NCI-H2107 (cell line): ENCODE measurements around the gene NDUFAF3.

Experiments used
- DNase-seq: peaks from one replicate; lab custom pipeline; 2025; lab: John Stamatoyannopoulos, UW

The NDUFAF3 gene

DNA sequence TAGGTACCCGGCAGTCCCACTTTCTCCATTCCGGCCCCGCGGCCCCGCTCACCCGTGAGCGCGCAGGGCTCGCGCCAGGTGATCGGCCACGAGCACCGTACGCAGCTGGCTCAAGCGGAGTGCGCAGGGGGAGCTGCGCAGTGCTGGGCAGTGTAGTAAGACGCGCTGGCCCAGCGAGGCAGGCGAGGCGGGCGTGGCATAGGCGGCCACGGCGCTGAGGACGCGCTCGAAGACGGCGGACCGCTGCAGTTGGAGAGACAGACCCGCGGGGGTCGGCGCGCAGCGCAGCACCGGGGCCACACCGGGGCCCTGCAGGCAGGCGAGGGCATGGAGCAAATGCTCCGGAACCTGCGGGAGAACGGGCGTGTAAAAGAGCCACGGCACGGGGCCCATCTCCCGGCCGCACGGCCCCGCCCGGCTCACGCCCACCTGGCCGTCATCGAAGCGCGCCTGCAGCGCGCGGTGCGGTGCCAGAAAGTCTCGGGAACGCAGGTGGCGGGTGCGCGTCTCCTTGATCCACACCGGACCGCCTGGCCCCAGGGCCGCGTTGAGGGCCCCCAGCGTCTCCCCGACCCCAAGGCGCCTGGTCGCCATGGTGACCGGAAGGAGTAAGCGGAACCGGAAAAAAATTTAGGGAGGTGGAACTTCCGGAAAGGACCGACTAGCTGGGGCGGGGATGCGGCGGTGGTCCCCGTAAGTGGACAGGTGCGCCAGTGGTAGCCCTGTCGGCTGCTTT is 3.8 kb upstream of the NDUFAF3 start, which contains the start of gene DALRD3:
Gene DALRD3 (minus strand): TSS at position 610 of the 736 bp plus-strand sequence. CDS start 16 bp downstream, at position 594.
- no peak for DNase-seq

DNA sequence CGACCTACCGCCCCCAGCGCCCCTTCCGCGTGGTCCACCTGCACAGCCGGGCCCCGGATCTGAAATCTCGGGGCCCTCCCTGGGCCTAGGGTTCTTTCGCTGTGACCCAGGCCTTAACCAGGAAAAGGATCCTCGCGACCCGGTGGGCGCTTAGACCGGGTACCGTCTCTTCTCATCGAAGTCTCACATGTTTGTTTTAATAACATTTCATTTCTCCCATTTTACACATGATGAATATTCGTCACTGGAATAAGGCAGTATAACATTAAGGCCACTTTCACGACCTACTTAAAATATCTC is 3.3 kb upstream of the NDUFAF3 start:
- DNase-seq: no peak

DNA sequence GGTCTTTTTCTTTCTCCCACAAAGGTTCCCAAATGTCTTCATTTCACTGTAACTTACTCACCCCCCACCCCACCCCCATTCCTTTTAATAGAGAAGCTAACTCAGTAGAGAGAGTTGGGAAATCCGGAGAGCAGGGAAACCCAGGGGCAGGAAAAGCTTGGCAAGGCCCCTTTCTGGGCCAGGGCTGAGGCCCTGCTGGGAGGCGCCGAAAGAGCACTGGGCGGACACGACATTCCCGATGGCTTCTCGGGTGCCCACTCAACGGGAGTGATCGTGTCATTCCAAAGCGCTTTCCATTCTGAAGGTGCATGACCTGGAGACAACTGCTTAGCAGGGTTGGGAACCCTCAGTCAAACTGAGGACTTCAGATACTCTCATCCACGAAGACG is 2.0 kb upstream of the NDUFAF3 start:
- no peak for DNase-seq

DNA sequence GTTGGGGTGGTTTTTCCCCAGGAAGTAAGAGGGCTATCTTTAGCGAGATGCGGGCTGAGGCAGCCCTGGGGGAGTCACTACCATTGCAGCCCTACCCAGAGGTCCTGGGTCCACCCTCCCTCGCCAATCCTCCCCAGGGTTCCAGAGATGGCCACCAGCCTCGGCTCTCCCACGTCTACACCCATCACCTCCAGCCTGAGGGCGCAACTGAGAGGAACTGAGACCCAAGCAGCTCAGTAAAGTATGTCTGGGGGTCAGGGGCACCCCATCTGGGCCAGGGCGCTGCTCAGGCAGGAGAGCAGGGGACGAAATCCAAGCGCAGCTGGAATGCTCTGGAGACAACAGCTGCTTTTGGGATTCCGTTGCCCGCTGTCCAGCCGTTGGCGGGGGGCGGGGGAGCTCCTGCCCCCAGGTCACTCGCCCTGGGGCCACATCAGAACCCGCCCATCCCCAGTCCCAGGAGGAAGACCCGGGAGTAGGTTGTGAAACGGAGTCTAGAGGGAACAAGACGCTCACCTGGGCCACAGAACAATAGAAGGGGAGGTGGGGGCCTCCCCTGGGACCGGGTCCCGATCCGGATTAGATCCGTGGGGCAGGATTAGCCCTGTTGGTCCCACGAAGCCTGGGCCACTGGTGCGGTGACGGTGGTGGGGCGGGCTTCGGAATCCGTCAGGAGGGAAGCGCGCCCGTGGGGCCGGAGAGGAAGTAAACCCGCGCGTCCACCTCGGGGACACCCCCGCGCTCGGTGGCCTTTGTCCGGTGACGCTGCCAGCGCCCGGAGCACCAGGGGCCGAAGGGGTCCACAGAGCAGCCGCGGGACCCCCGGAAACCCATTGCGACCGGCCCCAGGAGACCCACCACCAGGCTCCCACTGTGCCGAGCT is 1.4 kb upstream of the NDUFAF3 start:
- DNase-seq: no peak

DNA sequence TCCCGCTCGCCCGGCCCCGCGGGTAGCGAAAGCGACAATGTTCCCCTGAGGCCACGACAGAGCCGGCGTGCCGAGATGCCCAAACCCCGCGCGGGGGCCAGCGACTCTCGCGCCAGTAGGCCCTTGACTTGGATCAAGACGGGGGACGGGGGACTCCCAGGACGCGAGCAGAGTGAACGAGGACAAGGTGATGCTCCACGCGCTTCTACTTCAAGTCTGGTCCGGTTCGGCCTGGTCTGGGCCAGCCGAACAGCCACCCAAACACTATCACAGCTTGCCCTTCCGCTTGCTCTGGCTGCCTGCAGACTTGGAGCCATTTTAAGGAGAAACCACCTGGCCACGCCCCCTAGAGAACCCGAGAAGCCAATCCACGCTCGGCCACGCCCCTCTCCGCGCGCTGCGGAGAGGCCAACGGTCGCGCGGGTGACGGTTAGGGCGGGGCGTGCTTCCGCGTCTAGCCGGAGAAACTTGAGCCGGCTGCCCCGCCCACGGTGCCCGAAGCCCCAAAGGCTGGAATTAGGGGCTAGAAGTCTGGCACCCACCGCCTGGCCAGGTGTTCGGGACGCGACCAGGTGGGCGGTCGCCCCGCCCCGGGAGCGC is 608 bp upstream of the NDUFAF3 start:
- peak; percentile 93 for DNase-seq

DNA sequence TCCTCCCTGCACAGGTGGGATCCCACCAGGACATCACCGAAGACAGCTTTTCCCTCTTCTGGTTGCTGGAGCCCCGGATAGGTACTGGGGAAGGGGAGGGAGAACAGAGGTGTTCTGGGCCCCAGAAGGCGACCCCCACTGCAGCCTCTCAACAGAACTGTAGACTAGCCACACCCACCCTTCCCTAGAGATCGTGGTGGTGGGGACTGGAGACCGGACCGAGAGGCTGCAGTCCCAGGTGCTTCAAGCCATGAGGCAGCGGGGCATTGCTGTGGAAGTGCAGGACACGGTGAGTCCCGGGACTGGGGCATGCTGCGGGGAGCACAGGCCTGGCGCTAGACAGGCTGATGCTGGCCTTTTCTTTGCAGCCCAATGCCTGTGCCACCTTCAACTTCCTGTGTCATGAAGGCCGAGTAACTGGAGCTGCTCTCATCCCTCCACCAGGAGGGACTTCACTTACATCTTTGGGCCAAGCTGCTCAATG is 809 bp downstream of the NDUFAF3 start:
- no peak for DNase-seq

DNA sequence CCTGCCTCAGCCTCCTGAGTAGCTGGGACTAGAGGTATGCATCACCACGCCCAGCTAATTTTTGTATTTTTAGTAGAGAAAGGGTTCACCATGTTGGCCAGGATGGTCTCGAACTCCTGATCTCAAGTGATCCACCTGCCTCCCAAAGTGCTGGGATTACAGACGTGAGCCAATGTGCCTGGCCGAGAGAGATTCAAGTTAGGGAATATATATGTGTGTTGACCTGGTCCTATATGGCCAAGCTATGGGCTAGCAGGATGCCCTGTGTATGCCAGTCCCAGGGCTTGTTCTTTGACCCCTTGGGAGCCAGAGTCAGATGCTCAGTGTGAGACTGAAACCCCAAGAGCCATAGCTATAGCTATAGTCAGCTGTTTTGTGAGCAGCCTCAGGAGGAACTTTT is 1.9 kb downstream of the NDUFAF3 start:
- DNase-seq: no peak

DNA sequence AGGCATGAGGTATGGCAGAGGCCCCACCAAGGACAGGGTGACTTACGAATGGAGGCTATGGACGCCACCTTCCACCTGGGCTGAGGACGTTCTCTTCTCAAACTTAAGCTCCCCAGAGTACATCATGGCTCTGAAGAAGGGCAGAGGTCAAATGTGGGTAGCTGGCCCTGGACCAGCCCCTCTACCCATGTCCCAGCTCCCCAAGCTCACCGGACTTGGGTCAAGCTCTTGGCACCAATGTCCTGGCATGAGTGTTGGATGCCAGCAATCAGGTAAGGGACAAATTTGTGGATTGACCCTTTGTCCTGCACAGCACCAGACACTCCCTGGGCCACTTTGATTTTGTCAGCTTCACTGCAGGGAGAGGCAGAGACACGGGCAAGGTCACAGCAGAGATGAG is 2.5 kb downstream of the NDUFAF3 start:
- no peak for DNase-seq

DNA sequence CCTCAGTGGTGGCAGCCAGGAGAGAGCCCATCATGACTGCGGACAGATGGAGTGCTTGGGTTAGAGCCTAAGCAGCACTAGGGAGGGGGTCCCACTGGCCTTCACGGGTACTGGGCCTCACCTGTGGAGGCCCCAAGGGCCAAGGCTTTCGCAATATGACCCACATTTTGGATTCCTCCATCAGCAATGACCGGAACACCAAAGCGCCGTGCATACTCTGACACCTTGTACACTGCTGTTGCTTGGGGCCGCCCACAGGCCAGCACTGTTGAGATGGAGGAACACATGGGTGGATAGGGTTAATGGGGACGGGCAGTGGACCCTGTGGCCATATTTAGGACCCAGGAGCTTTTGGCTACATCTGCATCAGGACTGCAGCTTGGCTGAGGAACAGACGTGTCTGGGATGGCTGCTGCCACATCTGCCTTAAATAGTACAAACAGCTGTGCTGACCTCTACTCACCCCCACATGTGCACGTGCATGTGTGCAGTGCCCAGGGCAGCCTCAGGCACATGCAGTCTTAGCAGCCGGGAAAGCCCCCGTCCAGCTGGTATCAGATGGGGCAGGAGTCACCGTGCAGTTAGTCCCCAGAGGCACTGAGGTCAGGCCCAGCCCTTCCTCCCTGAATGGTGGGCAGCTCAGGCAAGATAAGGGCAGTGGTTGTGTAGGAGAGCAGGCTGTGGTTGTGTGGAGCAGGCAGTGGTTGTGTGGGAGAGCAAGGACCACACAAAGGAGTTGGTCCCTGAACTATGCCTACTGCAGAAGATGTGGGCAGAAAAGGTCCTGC is 3.3 kb downstream of the NDUFAF3 start:
- DNase-seq: no peak

DNA sequence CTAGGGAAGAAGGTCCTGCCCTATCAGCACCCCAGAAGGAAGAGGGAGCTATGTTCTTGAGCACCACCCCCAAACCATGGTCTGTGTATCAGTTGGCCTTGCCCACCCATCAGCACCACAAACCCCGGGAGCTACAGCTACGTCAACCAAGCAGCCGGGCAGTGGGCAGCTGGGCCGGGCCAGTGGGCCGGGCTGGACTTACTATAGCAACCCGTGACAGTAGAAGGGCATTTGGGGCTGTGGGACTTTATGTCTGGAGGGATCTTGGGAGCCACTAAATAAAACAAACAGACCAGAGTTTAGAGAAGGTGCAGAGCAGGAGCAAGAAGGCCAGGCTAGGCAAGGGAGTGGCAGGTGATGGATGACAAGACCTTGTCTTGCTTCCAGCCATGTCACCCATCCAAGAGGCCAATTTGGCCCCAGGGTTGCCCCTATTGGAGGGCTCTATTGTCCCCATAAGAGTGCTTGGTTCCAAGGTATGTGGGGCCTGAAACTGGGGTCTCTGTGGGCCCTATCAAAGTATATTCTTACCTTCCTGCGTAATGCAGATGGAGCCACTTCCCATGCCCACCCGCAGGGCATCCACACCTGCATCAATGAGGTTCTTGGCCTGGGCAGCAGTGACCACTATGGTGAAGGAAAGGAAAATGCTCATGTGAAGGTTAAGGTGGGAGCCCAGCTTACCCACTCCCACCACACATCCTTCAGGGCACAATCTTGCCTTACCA is 4.0 kb downstream of the NDUFAF3 start:
- DNase-seq: no peak

DNA sequence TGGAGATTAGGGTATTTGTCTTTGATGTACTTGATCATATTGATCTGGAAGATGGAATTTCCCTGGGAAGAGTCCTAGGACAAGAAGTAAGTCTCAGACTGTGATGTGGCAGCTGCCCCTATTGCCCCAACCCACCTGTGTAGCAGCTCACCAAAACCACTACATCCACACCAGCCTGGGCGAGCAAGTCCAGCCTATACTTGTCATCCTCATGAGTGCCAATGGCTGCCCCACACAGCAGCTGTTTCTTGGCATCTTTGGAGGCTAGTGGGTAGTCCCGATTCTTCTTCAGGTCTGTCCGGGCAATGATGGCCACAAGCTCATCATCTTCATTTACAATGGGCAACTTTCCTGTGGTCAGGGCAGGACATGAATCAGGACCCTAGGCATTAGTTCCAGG is 4.6 kb downstream of the NDUFAF3 start:
- no peak for DNase-seq

DNA sequence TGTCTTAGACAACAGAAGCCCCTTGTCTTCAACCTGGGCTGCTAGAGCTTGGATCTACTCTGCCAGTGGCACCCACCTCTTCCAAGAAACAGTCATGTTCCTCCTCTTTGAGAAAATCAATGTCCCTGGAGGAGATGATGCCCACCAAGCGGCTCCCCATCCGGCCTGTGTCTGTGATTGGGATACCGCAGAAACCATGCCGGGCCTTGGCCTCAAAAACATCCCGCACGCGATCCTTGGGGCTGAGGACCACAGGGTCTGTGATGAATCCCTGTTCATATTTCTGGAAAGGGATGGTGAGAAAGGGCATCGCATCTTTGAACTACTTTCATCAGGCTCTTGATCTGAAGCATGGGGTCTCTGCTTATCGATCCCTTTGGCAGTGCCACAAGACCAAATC is 5.7 kb downstream of the NDUFAF3 start:
- DNase-seq: no peak

DNA sequence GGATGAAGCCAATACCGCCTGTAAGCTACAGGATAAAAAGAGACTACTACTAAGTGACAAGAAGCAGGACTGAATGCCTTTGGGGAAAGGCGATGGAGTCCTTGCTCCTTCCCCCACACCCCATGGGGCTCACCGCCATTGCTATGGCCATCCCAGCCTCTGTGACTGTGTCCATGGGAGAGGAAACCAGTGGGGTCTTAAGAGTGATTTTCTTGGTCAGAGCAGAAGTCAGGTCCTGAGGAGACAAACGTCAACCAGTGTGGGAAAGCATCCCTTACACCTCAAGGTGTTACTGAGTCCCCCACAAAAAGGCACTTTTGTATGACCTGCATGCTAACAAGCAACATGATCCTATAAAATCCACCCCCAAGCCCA is 6.4 kb downstream of the NDUFAF3 start:
- no peak for DNase-seq

DNA sequence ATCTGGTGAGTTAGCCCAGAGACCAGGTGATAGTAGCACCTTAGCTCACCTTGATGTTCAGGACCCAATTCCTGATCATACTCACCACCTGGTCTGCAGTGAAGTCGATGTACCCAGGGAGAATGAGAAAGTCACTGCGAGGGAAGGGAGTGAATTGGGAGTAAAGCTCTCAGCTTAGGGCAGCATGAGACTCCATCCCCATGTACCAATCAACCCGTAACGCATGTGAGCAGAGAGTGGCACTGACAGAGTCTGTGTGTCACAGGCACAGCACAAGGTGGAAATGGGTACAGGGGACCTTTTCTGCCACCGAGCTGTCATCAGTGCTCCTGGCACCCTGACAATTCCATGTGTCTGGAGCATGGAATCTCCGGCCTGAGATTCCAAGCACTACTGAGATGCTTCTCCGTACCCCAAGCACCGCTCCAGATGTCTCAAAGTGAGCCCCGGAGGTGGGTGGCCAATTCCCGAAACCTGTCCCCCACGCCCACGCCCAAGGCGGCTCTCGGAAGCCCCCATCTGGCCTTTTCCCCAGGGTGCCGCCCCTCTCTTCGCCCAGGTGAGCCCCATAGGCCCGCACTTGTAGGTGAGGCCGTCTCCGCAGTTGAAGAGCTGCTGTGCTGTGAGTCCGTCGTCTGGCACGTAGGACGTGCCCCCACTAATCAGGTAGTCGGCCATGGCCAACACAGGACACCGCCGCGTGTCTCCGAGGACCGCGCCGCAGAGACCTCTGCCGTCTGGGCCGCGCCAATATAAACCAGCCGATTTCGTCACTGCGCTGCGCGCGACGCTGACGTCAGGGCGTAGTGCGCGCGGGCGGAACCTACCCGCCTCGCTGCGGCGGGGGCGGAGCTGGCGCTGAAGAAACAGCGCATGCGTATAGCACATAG is 7.0 kb downstream of the NDUFAF3 start, which contains the start of gene IMPDH2:
Gene IMPDH2 (minus strand): TSS at position 726 of the 890 bp plus-strand sequence. CDS start 48 bp downstream, at position 678.
- peak; percentile 75 for DNase-seq

DNA sequence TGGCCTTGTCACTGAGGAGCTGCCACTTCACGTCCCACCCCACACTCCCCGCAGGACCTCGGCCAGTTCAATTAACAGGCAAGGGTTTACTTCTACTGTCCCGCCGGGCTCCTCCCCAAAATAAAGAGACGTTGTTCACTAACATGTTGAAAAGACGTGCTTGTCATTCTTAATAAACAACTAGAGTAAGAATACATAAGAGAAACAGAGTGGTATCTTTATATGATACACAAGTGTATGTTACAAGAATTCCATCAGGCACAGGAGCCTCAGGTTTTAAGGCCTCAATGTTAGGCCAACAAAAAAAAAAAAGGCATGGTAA is 7.6 kb downstream of the NDUFAF3 start:
- no peak for DNase-seq

DNA sequence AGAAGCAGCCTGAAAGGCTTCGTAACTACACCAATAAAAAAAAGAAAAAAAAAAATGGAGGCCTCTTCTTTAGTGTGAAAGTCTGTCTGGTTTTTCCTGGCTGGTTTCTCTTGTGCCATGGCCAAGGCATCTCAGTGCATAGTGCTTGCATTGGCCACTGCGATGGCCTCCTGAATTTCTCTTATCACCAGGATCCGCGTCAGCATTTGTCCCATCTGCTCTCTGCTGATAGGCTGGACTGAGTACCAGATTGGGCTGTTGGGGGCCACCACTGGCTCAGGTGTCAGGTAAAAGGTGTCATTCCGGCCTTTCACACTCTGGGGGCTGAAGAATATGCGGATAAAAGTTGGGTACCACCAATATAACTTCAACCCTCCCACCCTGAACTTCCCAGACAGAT is 8.4 kb downstream of the NDUFAF3 start:
- DNase-seq: no peak

DNA sequence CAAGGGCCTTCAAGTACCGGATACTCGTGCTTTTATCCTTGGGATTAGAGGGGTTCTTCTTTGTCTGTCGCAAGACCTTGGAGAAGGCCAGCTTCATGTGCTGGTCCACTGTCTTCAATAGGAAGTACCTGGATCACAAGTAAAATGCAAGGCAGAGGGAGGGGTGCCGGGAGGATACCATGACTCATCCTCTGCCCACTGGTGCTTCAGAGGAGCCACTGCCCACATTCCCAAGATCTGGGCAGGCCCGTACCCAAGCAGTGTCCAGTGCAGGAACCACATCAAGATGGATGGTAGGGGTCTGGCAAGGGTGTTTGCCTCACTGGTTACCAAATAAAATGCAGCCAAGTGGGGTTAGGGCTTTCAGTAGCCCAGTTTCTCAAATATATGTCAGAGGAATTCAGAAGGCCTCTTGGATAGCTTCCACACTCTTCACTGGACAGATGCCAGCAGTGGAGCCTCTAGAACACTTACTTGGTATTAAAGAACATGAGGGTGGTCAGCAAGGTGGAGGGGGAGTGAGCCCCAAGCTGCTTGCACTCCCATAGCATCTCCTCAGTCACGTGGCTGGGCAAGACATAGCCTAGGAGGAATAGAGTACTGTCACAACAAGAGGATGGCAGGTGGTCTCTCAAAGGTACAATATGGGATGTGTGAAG is 10.9 kb downstream of the NDUFAF3 start:
- DNase-seq: no peak

DNA sequence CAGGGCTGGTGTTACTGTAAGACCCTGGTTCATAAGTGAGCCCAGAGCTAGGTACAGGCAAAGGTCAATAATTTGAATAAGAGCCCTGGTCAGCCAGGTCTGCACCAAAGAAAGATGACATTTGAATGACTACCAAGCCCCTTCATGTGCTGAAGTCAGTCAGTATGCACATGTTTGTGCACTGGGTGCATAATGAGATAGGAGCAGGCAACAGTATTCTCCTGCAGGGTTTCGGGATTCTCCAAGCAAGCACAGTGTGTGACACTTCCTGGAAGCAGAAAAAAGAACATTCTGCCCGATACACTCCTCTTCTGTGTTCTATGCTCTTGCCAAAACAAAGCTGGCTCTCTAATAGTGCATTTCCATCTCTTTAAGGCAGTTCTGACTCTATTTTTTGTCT is 12.7 kb downstream of the NDUFAF3 start:
- DNase-seq: no peak

DNA sequence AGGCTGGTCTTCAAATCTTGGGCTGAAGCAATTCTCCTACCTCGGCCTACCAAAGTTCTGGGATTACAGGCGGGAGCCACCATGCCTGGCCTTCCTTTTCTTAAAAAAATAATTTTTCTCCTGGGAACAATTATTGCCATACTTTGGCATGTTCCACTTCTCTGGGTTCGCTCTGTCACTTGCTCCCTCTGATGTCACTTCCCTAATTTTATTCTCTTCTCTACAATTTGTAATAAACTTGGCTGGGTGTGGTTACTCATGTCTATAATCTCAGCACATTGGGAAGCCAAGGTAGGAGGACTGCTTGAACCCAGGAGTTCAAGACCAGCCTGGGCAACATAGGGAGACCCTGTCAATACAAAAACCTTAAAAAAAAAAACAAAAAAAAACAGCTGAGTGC is 13.4 kb downstream of the NDUFAF3 start:
- no peak for DNase-seq

DNA sequence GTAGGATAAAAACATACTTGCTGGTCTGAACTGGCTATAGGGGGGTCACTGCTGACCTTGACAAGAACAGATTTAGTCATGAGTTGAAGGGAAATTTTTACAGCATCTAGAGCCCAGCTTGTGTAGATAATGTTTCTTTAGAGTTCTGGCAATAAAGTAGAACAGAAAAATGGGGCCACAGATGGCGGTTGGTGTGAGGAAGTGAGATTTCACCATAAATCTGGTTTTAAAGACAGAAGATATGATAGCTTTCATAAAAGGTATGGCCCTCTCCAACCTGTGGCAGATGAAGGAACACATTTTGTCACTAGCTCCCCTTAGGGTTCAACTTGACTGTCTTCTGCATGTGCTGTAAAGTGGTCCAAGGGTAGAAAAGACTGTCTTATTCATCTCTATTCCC is 31.6 kb downstream of the NDUFAF3 start:
- no peak for DNase-seq
